Measurements from ENCODE around the gene AIF1.
A peak's percentile ranks its signal among the peaks of the same experiment; 100 is the strongest.

GRCh38 chr6:31597006-31597405 lies 18.0 kb upstream of the AIF1 start:
- TF ChIP-seq, protein P1, sequence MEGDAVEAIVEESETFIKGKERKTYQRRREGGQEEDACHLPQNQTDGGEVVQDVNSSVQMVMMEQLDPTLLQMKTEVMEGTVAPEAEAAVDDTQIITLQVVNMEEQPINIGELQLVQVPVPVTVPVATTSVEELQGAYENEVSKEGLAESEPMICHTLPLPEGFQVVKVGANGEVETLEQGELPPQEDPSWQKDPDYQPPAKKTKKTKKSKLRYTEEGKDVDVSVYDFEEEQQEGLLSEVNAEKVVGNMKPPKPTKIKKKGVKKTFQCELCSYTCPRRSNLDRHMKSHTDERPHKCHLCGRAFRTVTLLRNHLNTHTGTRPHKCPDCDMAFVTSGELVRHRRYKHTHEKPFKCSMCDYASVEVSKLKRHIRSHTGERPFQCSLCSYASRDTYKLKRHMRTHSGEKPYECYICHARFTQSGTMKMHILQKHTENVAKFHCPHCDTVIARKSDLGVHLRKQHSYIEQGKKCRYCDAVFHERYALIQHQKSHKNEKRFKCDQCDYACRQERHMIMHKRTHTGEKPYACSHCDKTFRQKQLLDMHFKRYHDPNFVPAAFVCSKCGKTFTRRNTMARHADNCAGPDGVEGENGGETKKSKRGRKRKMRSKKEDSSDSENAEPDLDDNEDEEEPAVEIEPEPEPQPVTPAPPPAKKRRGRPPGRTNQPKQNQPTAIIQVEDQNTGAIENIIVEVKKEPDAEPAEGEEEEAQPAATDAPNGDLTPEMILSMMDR (IDR thresholded peaks at IDR 0.05 in 8 of 11, conservative IDR thresholded peaks at IDR 0.05 in 3 of 11): peak; percentile 13 to 79 (median 69)
- TF ChIP-seq POLR2AphosphoS5 (IDR thresholded peaks at IDR 0.05) (no peak), POLR2A (IDR thresholded peaks at IDR 0.05) (no peak)

Data from spleen (tissue), 7 donors.